ENCODE data around the gene CMC2. TPM values are rescaled to one million over a fixed set of nuclear protein-coding genes. Genes with fewer than 3 reads are reported as not detected.
A peak's percentile ranks its signal among the peaks of the same experiment; 100 is the strongest.

The CMC2 gene
- polyA plus RNA-seq, 1 donor from 2014 or later: 172 TPM

DNA sequence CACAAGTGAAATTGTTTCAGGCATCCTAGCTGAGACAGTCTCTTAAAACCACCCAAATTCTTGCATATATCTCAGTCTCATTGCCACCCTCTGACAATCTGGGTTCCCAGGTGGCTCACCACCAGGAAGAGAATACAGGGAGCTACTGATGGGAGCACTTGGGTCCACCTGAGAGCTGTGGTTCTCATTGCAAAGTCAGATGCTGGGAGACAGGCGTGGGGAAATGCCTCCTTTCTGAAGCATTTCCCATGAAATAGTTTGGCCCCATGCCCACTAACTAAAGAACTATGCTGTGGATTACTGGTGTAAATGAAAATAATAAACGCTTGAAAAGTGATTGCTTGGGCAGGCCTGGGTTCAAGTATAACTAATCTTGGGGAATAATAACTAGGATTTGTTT, 70.3 kb downstream of the CMC2 start:
- H3K79me2 ChIP-seq (replicated peaks; ENCODE audit: insufficient read depth, low read length): no peaks in the 10 kb centered on the region
- H3K4me3 ChIP-seq (ENCODE audit: low read length): no peak overlapping the region
- no peaks in the 10 kb centered on the region for H4K20me1 ChIP-seq (ENCODE audit: insufficient read depth)
- TF ChIP-seq POLR2AphosphoS5 (IDR thresholded peaks at IDR 0.05) (no peak), SMC3 (conservative IDR thresholded peaks at IDR 0.05; ENCODE audit: poor library complexity) (no peak), MXI1 (conservative IDR thresholded peaks at IDR 0.05; ENCODE audit: poor library complexity, severe bottlenecking) (no peak), RAD21 (conservative IDR thresholded peaks at IDR 0.05) (no peak), EP300 (conservative IDR thresholded peaks at IDR 0.05; ENCODE audit: poor library complexity, severe bottlenecking) (no peak), TAF1 (IDR thresholded peaks at IDR 0.05; ENCODE audit: low read depth) (no peak), EZH2 (IDR thresholded peaks at IDR 0.05; ENCODE audit: borderline replicate concordance, insufficient read depth, low read length, poor library complexity, severe bottlenecking) (no peak)
- TF ChIP-seq, protein P1, sequence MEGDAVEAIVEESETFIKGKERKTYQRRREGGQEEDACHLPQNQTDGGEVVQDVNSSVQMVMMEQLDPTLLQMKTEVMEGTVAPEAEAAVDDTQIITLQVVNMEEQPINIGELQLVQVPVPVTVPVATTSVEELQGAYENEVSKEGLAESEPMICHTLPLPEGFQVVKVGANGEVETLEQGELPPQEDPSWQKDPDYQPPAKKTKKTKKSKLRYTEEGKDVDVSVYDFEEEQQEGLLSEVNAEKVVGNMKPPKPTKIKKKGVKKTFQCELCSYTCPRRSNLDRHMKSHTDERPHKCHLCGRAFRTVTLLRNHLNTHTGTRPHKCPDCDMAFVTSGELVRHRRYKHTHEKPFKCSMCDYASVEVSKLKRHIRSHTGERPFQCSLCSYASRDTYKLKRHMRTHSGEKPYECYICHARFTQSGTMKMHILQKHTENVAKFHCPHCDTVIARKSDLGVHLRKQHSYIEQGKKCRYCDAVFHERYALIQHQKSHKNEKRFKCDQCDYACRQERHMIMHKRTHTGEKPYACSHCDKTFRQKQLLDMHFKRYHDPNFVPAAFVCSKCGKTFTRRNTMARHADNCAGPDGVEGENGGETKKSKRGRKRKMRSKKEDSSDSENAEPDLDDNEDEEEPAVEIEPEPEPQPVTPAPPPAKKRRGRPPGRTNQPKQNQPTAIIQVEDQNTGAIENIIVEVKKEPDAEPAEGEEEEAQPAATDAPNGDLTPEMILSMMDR (IDR thresholded peaks at IDR 0.05; ENCODE audit: poor library complexity, severe bottlenecking): no peak
- TF ChIP-seq, protein P2, sequence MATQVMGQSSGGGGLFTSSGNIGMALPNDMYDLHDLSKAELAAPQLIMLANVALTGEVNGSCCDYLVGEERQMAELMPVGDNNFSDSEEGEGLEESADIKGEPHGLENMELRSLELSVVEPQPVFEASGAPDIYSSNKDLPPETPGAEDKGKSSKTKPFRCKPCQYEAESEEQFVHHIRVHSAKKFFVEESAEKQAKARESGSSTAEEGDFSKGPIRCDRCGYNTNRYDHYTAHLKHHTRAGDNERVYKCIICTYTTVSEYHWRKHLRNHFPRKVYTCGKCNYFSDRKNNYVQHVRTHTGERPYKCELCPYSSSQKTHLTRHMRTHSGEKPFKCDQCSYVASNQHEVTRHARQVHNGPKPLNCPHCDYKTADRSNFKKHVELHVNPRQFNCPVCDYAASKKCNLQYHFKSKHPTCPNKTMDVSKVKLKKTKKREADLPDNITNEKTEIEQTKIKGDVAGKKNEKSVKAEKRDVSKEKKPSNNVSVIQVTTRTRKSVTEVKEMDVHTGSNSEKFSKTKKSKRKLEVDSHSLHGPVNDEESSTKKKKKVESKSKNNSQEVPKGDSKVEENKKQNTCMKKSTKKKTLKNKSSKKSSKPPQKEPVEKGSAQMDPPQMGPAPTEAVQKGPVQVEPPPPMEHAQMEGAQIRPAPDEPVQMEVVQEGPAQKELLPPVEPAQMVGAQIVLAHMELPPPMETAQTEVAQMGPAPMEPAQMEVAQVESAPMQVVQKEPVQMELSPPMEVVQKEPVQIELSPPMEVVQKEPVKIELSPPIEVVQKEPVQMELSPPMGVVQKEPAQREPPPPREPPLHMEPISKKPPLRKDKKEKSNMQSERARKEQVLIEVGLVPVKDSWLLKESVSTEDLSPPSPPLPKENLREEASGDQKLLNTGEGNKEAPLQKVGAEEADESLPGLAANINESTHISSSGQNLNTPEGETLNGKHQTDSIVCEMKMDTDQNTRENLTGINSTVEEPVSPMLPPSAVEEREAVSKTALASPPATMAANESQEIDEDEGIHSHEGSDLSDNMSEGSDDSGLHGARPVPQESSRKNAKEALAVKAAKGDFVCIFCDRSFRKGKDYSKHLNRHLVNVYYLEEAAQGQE (IDR thresholded peaks at IDR 0.05; ENCODE audit: borderline replicate concordance): no peak
- no peak overlapping the region for H2AFZ ChIP-seq (ENCODE audit: low read depth, low read length)
- H3K9me2 ChIP-seq (ENCODE audit: insufficient read depth, low read length): no peaks in the 10 kb centered on the region
- H3K36me3 ChIP-seq (ENCODE audit: insufficient read depth, low read length): no peaks in the 10 kb centered on the region
- no peaks in the 10 kb centered on the region for H3F3A ChIP-seq (ENCODE audit: insufficient read depth, low read length, poor library complexity, severe bottlenecking)
- no peak overlapping the region for H3K27ac ChIP-seq (ENCODE audit: low read length)
- no peak overlapping the region for H3K4me2 ChIP-seq (ENCODE audit: low read length)
- H3K27me3 ChIP-seq (ENCODE audit: insufficient read depth, low read depth, low read length): peaks cover 15% of the 10 kb centered on the region
- H3K9me3 ChIP-seq (ENCODE audit: low read length): no peaks in the 10 kb centered on the region
- no peak overlapping the region for H3K9ac ChIP-seq (ENCODE audit: low read length)

DNA sequence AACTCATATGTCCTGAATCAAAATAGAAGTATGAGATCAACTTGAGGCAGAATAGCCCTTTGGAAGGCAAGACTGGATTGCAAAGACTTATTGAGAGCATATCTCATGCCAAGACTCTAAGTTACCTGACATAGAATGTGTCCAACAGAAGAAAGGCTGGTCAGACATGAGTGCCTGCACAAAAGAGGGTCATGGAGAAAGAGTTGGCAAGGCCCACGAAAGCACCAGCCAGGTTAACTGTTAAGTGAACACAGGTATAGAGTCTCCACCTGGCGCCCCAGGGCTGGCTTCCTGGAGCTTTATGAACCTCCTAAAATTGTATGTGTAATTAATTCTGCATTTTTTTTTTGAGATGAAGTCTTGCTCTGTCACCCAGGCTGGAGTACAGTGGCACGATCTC, 71.0 kb downstream of the CMC2 start:
- no peak for TF ChIP-seq SMC3 (conservative IDR thresholded peaks at IDR 0.05; ENCODE audit: poor library complexity)
- no peak for TF ChIP-seq TAF1 (IDR thresholded peaks at IDR 0.05; ENCODE audit: low read depth)
- Histone ChIP-seq H3K27me3 (ENCODE audit: insufficient read depth, low read depth, low read length) (peaks cover 16% of the 10 kb centered on the region), H3K79me2 (replicated peaks; ENCODE audit: insufficient read depth, low read length) (no peaks in the 10 kb centered on the region), H3K27ac (ENCODE audit: low read length) (no peak overlapping the region), H3K4me3 (ENCODE audit: low read length) (no peak overlapping the region), H3K4me2 (ENCODE audit: low read length) (no peak overlapping the region), H3K36me3 (ENCODE audit: insufficient read depth, low read length) (no peaks in the 10 kb centered on the region), H3K9ac (ENCODE audit: low read length) (no peak overlapping the region), H2AFZ (ENCODE audit: low read depth, low read length) (no peak overlapping the region), H3K9me2 (ENCODE audit: insufficient read depth, low read length) (no peaks in the 10 kb centered on the region), H3F3A (ENCODE audit: insufficient read depth, low read length, poor library complexity, severe bottlenecking) (no peaks in the 10 kb centered on the region), H4K20me1 (ENCODE audit: insufficient read depth) (no peaks in the 10 kb centered on the region), H3K9me3 (ENCODE audit: low read length) (no peaks in the 10 kb centered on the region)

DNA sequence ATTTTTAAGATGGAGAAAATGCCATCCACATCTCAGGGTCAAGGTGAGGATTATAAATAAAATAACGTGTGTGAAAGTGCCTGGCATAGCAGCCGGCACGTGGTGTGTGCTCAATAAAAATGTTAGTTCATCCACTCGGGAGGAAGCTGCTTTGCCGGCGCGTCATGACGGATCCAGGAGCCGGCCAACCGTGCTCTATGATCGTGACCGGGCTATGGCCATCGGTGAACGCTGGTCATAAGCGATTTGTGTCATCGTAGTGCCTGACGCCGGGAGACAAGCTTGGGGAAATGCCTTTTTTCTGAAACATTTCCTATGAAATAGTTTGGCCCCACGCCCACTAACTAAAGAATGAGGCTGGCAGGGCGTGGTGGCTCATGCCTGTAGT, 74.0 kb downstream of the CMC2 start:
- TF ChIP-seq, protein P1 (IDR thresholded peaks at IDR 0.05; ENCODE audit: poor library complexity, severe bottlenecking): no peak
- TF ChIP-seq EZH2 (IDR thresholded peaks at IDR 0.05; ENCODE audit: borderline replicate concordance, insufficient read depth, low read length, poor library complexity, severe bottlenecking) (no peak), RAD21 (conservative IDR thresholded peaks at IDR 0.05) (no peak), TAF1 (IDR thresholded peaks at IDR 0.05; ENCODE audit: low read depth) (no peak), MXI1 (conservative IDR thresholded peaks at IDR 0.05; ENCODE audit: poor library complexity, severe bottlenecking) (no peak)
- TF ChIP-seq, protein P2 (IDR thresholded peaks at IDR 0.05; ENCODE audit: borderline replicate concordance): no peak
- H3K9ac ChIP-seq (ENCODE audit: low read length): no peak overlapping the region

More for the DNA sequence above, 74.0 kb downstream of the CMC2 start:
- H3K4me2 ChIP-seq (ENCODE audit: low read length): no peak overlapping the region
- no peak overlapping the region for H2AFZ ChIP-seq (ENCODE audit: low read depth, low read length)
- H3K9me2 ChIP-seq (ENCODE audit: insufficient read depth, low read length): no peaks in the 10 kb centered on the region
- H4K20me1 ChIP-seq (ENCODE audit: insufficient read depth): no peaks in the 10 kb centered on the region
- H3K4me3 ChIP-seq (ENCODE audit: low read length): peak overlapping the region; percentile 64
- no peaks in the 10 kb centered on the region for H3F3A ChIP-seq (ENCODE audit: insufficient read depth, low read length, poor library complexity, severe bottlenecking)
- H3K79me2 ChIP-seq (replicated peaks; ENCODE audit: insufficient read depth, low read length): no peaks in the 10 kb centered on the region
- no peaks in the 10 kb centered on the region for H3K9me3 ChIP-seq (ENCODE audit: low read length)
- H3K36me3 ChIP-seq (ENCODE audit: insufficient read depth, low read length): no peaks in the 10 kb centered on the region
- H3K27me3 ChIP-seq (ENCODE audit: insufficient read depth, low read depth, low read length): peaks cover 16% of the 10 kb centered on the region
- H3K27ac ChIP-seq (ENCODE audit: low read length): no peak overlapping the region
